Kidney epithelial cell (primary cell): ENCODE data around the gene F7. TPM values are rescaled to one million over a fixed set of nuclear protein-coding genes. Genes with fewer than 3 reads are reported as not detected.
A peak's percentile ranks its signal among the peaks of the same experiment; 100 is the strongest.

Experiments used
- DNase-seq: peaks from one replicate; pipeline ENCODE4 v3.0.0-alpha.2; 2010; ENCODE audit warnings: low read depth
- H3K27me3 ChIP-seq: 2 replicates; pipeline ENCODE4 v1.6.0; 2011; ENCODE audit warnings: low read length; ENCODE audit not compliant: control insufficient read depth, insufficient read depth
- H3K36me3 ChIP-seq: 2 replicates; pipeline ENCODE4 v1.5.1; 2011; ENCODE audit warnings: low read length; ENCODE audit not compliant: control insufficient read depth, insufficient read depth
- H3K4me3 ChIP-seq: 2 replicates; pipeline ENCODE4 v1.5.1; 2011; ENCODE audit warnings: low read depth, mild to moderate bottlenecking, control low read depth, low read length
- CTCF ChIP-seq: IDR thresholded peaks from 2 replicates; pipeline ENCODE4 v1.5.1; 2011; ENCODE audit warnings: mild to moderate bottlenecking, moderate library complexity, low read length, control low read depth, inconsistent platforms; ENCODE audit not compliant: insufficient read depth, poor library complexity, severe bottlenecking
- total RNA-seq: library from RNA; depleted of rRNA; stranded (reverse); fragments of >200 nt; gene quantifications from 2 replicates; pipeline ENCODE4 v1.2.3, GENCODE V29; 2015

Gene F7
- total RNA-seq, 1 donor from 2014 or later: 0.38 TPM

- no peak for TF ChIP-seq CTCF
- Histone ChIP-seq H3K4me3 (peak overlapping the region; percentile 22), H3K27me3 (peaks cover 23% of the 10 kb centered on the region), H3K36me3 (no peaks in the 10 kb centered on the region)
- no peak for DNase-seq
These were observed 48.5 kb downstream of the F7 start for GRCh38 chr13:113153810-113154748.

GRCh38 chr13:113155201-113155600, 49.6 kb downstream of the F7 start:
- H3K4me3 ChIP-seq: no peak overlapping the region
- no peak for TF ChIP-seq CTCF
- peaks cover 24% of the 10 kb centered on the region for H3K27me3 ChIP-seq
- H3K36me3 ChIP-seq: no peaks in the 10 kb centered on the region
- no peak for DNase-seq

- Histone ChIP-seq H3K4me3 (no peak overlapping the region), H3K36me3 (no peaks in the 10 kb centered on the region), H3K27me3 (peaks cover 27% of the 10 kb centered on the region)
- no peak for TF ChIP-seq CTCF
- no peak for DNase-seq
These were observed 50.5 kb downstream of the F7 start for GRCh38 chr13:113155982-113156655.

GRCh38 chr13:113157206-113157928, 51.8 kb downstream of the F7 start:
- Histone ChIP-seq H3K36me3 (no peaks in the 10 kb centered on the region), H3K4me3 (no peak overlapping the region), H3K27me3 (peaks cover 26% of the 10 kb centered on the region)
- no peak for DNase-seq
- TF ChIP-seq CTCF: no peak

GRCh38 chr13:113157929-113158747, 52.5 kb downstream of the F7 start, which contains the start of gene PROZ:
Gene PROZ (plus strand): TSS chr13:113158648. CDS start chr13:113158661, 13 bp downstream.
- Histone ChIP-seq H3K27me3 (peaks cover 27% of the 10 kb centered on the region), H3K4me3 (no peak within 1 kb of the TSS), H3K36me3 (no peaks in the 10 kb centered on the region)
- DNase-seq: no peak
- TF ChIP-seq CTCF: no peak
